Lung (tissue), 12 donors: ENCODE measurements around the gene GRIK2. TPM values are rescaled to one million over a fixed set of nuclear protein-coding genes. Genes with fewer than 3 reads are reported as not detected.

Source experiments
- ATAC-seq: fragments of 200-7000 bp; cut with Tn5 transposase; one replicate; pipeline ENCODE4 v1.9.1; 2020; ENCODE audit warnings: moderate number of reproducible peaks; ENCODE audit not compliant: insufficient read depth, low FRiP score
- DNase-seq, 3 donors: peaks; one replicate each; pipeline ENCODE4 v3.0.0-alpha.2; 2013 to 2017
- H3K27ac ChIP-seq, 2 donors: one replicate each; pipeline ENCODE4 v1.5.1; 2013; ENCODE audit warnings: mild to moderate bottlenecking in 2 of 2, moderate library complexity in 2 of 2, control low read depth in 1 of 2, inconsistent platforms in 1 of 2, low read depth in 1 of 2, low read length in 1 of 2
- H3K27me3 ChIP-seq, 3 donors: one replicate each; pipeline ENCODE4 v1.5.1; 2013; ENCODE audit warnings: low read length in 2 of 3; ENCODE audit not compliant: control insufficient read depth in 3 of 3, insufficient read depth in 3 of 3
- H3K36me3 ChIP-seq, 4 donors: one replicate each; pipeline ENCODE4 v1.5.1; 2013; ENCODE audit warnings: low read length in 4 of 4, mild to moderate bottlenecking in 1 of 4, moderate library complexity in 1 of 4; ENCODE audit not compliant: control insufficient read depth in 4 of 4, insufficient read depth in 4 of 4
- H3K4me1 ChIP-seq, 5 donors: one replicate each; pipeline ENCODE4 v1.5.1; 2013; ENCODE audit warnings: low read length in 5 of 5, mild to moderate bottlenecking in 2 of 5, moderate library complexity in 1 of 5; ENCODE audit not compliant: control insufficient read depth in 5 of 5, insufficient read depth in 5 of 5
- H3K4me3 ChIP-seq: one replicate; pipeline ENCODE4 v1.5.1; 2013; ENCODE audit warnings: mild to moderate bottlenecking, control low read depth, moderate library complexity
- H3K9ac ChIP-seq, 2 donors: one replicate each; pipeline ENCODE4 v1.5.1; 2013; ENCODE audit warnings: low read length in 2 of 2, control low read depth in 1 of 2; ENCODE audit not compliant: insufficient read depth in 1 of 2
- H3K9me3 ChIP-seq, 4 donors: one replicate each; pipeline ENCODE4 v1.5.1; 2013; ENCODE audit warnings: low read length in 3 of 4, mild to moderate bottlenecking in 1 of 4, moderate library complexity in 1 of 4; ENCODE audit not compliant: control insufficient read depth in 4 of 4, insufficient read depth in 3 of 4
- CTCF ChIP-seq: IDR thresholded peaks from 2 replicates; pipeline ENCODE4 v1.5.1; 2012; ENCODE audit warnings: mild to moderate bottlenecking; ENCODE audit errors: control extremely low read depth, extremely low read depth
- WGBS, 2 donors: extraction: QIAGEN DNeasy Blood & Tissue Kit; methylation state at CpG; one replicate each; pipeline ENCODE4 v1.1.7; 2013; 5-methylcytosine and 5-hydroxymethylcytosine counted together
- polyA plus RNA-seq, 2 donors: library from polyadenylated mRNA; stranded (reverse); fragments of 200-250 nt; gene quantifications; one replicate each; pipeline ENCODE4 v1.2.1, GENCODE V29; 2013
- total RNA-seq, 2 donors: library from RNA; depleted of rRNA in 1 of 2; stranded (reverse); fragments of >200 nt in 1 of 2; gene quantifications; one replicate each; pipeline ENCODE4 v1.2.1, GENCODE V29; 2014 to 2021
- donor health status: control.
- donor health status: control.
- donor health status: Bipolar disorder and iron deficiency.
- donor health status: healthy.
- donor health status: DM: yes; HTN: yes; CAD: no.

Gene GRIK2
- total and polyA plus RNA-seq, 4 donors: 0.09 to 5.1 (median 0.67) TPM

- Histone ChIP-seq H3K4me3 (no peak overlapping the region), H3K9me3 (no peaks in the 10 kb centered on the region), H3K36me3 (no peaks in the 10 kb centered on the region), H3K27ac (no peak overlapping the region), H3K4me1 (no peaks in the 10 kb centered on the region), H3K27me3 (no peaks in the 10 kb centered on the region), H3K9ac (no peak overlapping the region)
- TF ChIP-seq CTCF: no peak
- no peak for ATAC-seq
- 57 to 59% methylated on average over 2 of the region's 2 CpGs for WGBS, 2 donors
- no peak for DNase-seq
Measured at GRCh38 chr6:101531538-101531937, 138.0 kb downstream of the GRIK2 start.

GRCh38 chr6:101534386-101534785, 140.9 kb downstream of the GRIK2 start:
- H3K27ac ChIP-seq: no peak overlapping the region
- no peak for ATAC-seq
- no peaks in the 10 kb centered on the region for H3K4me1 ChIP-seq
- H3K36me3 ChIP-seq: no peaks in the 10 kb centered on the region
- 79 to 82% methylated on average over 2 of the region's 2 CpGs for WGBS, 2 donors
- H3K9me3 ChIP-seq: no peaks in the 10 kb centered on the region
- no peak overlapping the region for H3K4me3 ChIP-seq
- no peak for DNase-seq
- no peak overlapping the region for H3K9ac ChIP-seq
- H3K27me3 ChIP-seq: no peaks in the 10 kb centered on the region
- TF ChIP-seq CTCF: no peak

GRCh38 chr6:101534821-101535220, 141.3 kb downstream of the GRIK2 start:
- H3K9me3 ChIP-seq: no peaks in the 10 kb centered on the region
- 72 to 76% methylated on average over 3 of the region's 3 CpGs for WGBS, 2 donors
- no peaks in the 10 kb centered on the region for H3K36me3 ChIP-seq
- no peak overlapping the region for H3K27ac ChIP-seq
- H3K4me1 ChIP-seq: no peaks in the 10 kb centered on the region
- DNase-seq (peak in 2 of 3 donors; percentile 6 to 14), ATAC-seq (no peak)
- TF ChIP-seq CTCF: no peak
- H3K27me3 ChIP-seq: no peaks in the 10 kb centered on the region
- no peak overlapping the region for H3K9ac ChIP-seq
- no peak overlapping the region for H3K4me3 ChIP-seq

GRCh38 chr6:101537753-101538316, 144.3 kb downstream of the GRIK2 start:
- DNase-seq (no peak), ATAC-seq (no peak)
- Histone ChIP-seq H3K9me3 (no peaks in the 10 kb centered on the region), H3K9ac (no peak overlapping the region), H3K4me3 (no peak overlapping the region), H3K36me3 (no peaks in the 10 kb centered on the region), H3K4me1 (no peaks in the 10 kb centered on the region), H3K27ac (no peak overlapping the region), H3K27me3 (no peaks in the 10 kb centered on the region)
- TF ChIP-seq CTCF: no peak
- WGBS, 2 donors: 69 to 79% methylated on average over 2 of the region's 2 CpGs
